ENCODE measurements around the gene FBXL12. TPM values are rescaled to one million over a fixed set of nuclear protein-coding genes. Genes with fewer than 3 reads are reported as not detected.

FBXL12 gene
- total RNA-seq, 4 donors from 2014 or later, result 39.8 to 87.9 (median 70.8) TPM

DNA sequence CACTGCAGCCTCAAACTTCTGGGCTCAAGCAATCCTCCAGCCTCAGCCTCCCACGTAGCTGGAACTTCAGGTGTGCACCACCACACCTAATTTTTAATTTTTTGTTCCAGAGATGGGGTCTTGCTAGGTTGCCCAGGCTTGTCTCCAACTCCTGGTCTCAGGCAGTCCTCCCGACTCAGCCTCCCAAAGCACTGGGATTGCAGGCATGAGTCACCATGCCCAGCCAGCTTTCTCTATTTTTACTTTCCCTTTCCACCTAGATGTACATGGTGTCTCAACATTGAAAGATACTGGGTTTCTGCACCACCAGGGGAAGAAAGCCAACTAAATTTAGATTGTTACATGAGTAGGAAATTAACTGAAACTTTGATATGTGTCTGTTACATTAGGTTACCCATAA is 36.5 kb downstream of the FBXL12 start:
- Histone ChIP-seq H3K4me1 (peaks cover 0 to 10% (median 0%) of the 10 kb centered on the region in 4 donors), H3K27ac (no peak overlapping the region), H3K4me3 (no peak overlapping the region), H3K36me3 (no peaks in the 10 kb centered on the region), H3K9me3 (no peaks in the 10 kb centered on the region), H3K27me3 (no peaks in the 10 kb centered on the region)
- TF ChIP-seq, protein P1, sequence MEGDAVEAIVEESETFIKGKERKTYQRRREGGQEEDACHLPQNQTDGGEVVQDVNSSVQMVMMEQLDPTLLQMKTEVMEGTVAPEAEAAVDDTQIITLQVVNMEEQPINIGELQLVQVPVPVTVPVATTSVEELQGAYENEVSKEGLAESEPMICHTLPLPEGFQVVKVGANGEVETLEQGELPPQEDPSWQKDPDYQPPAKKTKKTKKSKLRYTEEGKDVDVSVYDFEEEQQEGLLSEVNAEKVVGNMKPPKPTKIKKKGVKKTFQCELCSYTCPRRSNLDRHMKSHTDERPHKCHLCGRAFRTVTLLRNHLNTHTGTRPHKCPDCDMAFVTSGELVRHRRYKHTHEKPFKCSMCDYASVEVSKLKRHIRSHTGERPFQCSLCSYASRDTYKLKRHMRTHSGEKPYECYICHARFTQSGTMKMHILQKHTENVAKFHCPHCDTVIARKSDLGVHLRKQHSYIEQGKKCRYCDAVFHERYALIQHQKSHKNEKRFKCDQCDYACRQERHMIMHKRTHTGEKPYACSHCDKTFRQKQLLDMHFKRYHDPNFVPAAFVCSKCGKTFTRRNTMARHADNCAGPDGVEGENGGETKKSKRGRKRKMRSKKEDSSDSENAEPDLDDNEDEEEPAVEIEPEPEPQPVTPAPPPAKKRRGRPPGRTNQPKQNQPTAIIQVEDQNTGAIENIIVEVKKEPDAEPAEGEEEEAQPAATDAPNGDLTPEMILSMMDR (IDR thresholded peaks at IDR 0.05), result no peak
- TF ChIP-seq POLR2A (IDR thresholded peaks at IDR 0.05), result no peak
- no peak for DNase-seq

DNA sequence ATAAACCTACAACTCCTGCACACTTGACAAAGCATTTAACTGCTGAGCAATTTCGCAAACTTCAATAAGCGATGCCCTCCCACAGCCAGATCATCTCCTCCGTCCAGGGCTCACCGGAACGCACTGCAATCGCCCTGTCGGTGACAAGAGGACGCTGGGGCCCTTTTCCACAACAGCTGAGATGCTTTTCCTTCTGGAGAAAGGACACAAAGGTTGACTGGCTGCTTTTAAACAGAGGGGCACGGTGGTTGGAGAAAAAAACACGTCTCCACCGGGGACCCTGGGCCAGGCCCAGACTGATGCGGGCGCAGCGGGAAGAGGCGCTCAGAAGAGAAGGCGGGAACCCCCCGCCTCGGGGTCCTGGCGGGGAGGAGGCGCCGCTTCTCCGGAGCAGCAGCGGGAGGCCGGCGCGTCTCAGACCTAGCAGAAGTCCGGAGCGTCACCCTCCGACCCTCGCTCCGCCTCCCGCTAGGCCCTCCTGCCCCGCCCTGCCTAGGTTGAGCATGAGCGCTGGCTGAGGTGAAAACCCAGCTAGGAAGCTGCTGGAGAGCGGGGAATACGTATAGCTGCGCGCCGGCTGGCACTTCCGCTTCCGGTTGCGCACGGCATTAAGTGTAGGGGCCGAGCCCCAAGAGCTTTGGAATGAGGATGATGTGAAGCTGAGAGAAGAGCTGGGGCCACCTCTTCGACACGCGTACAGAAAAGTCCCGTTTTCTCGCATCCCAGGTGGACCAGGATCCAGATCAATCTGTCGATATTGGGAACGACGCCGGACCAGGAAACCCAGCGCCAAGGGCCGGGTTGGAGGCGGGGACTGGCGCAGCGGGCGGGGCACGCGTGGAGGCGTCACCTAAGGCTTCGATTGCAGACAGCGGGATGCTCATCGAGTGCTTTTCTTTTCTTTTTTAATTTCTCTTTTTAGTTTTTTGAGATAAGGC is 50.4 kb downstream of the FBXL12 start, which contains the start of gene ZNF846:
TSS of gene ZNF846 (minus strand) at position 564 of the 938 bp plus-strand sequence. CDS start 3,788 bp downstream, outside the sequence.
- peaks cover 0 to 6% (median 0%) of the 10 kb centered on the region in 3 donors for H3K36me3 ChIP-seq
- TF ChIP-seq, protein P1 (IDR thresholded peaks at IDR 0.05), result peak in 1 of 6 experiments; percentile 2
- peak; percentile 83 for TF ChIP-seq POLR2A (IDR thresholded peaks at IDR 0.05)
- peak within 1 kb of the TSS; percentile 91 to 94 (median 94) for H3K27ac ChIP-seq
- peak; percentile 92 to 97 (median 95) for DNase-seq
- no peaks in the 10 kb centered on the region for H3K27me3 ChIP-seq
- H3K4me3 ChIP-seq, result peak within 1 kb of the TSS; percentile 59 to 75 (median 68)
- H3K4me1 ChIP-seq, result peaks cover 2 to 8% (median 4%) of the 10 kb centered on the region in 4 donors
- H3K9me3 ChIP-seq, result no peaks in the 10 kb centered on the region

Small RNA genes lying within 50 kb of the gene (small RNA-seq; reads per million reads assigned to genes)
- gene RF00156, result 0 reads per million in 2 donors

Other genes starting within 250 kb of the FBXL12 start
- gene ZNF121, start 234.6 kb downstream of the FBXL12 start, total RNA-seq, result 10 to 100 TPM; 10.7 to 30.5 (median 19.7) TPM
- gene ZNF561, start 197.8 kb downstream of the FBXL12 start, total RNA-seq, result 10 to 100 TPM; 20.0 to 52.0 (median 26.3) TPM
- 10 to 100 TPM; 14.9 to 38.8 (median 25.9) TPM for gene ZNF562, start 144.0 kb downstream of the FBXL12 start, total RNA-seq
- 10 to 100 TPM in 3 of 4 donors, 1 to 10 TPM in 1; 6.8 to 20.6 (median 14.8) TPM for gene ZNF846, start 50.3 kb downstream of the FBXL12 start, total RNA-seq
- 100 to 1,000 TPM; 177 to 258 (median 207) TPM for gene UBL5, start 8.8 kb upstream of the FBXL12 start, total RNA-seq
- gene PIN1, start 16.2 kb upstream of the FBXL12 start, total RNA-seq, result 10 to 100 TPM; 35.7 to 89.1 (median 61.1) TPM
- gene OLFM2, start 117.4 kb upstream of the FBXL12 start, total RNA-seq, result 1 to 10 TPM in 3 of 4 donors, not detected in 1; 1.1 to 5.3 (median 2.1) TPM
- gene COL5A3, start 191.4 kb upstream of the FBXL12 start, total RNA-seq, result 1 to 10 TPM; 1.2 to 9.1 (median 4.1) TPM
- not detected for gene RDH8, start 194.4 kb upstream of the FBXL12 start, total RNA-seq

All from Peyer's patch (tissue), 4 donors.